Keratinocyte (primary cell): ENCODE measurements around the gene GPR137B. TPM values are rescaled to one million over a fixed set of nuclear protein-coding genes. Genes with fewer than 3 reads are reported as not detected.

Experiments
- DNase-seq: peaks from one replicate; pipeline ENCODE4 v3.0.0-alpha.2; 2011; ENCODE audit warnings: low read depth, missing footprints, low spot score
- FAIRE-seq: peaks from 2 replicates; lab custom pipeline; 2011; peaks lifted over from hg19 to GRCh38; lab: Jason Lieb, UNC
- H2AFZ ChIP-seq: 2 replicates; pipeline ENCODE4 v1.6.0; 2012; ENCODE audit warnings: low read length, control low read depth, inconsistent platforms; ENCODE audit not compliant: control insufficient read depth
- H3K27ac ChIP-seq: 2 replicates; pipeline ENCODE4 v1.5.1; 2011; ENCODE audit warnings: low read length; ENCODE audit not compliant: control insufficient read depth, insufficient read depth
- H3K27me3 ChIP-seq: 3 replicates; pipeline ENCODE4 v1.6.0; 2011; ENCODE audit warnings: low read length; ENCODE audit not compliant: control insufficient read depth, insufficient read depth; ENCODE audit errors: extremely low read depth
- H3K36me3 ChIP-seq, 2 experiments: 2 replicates in 1 of 2; 3 replicates in 1 of 2; pipeline ENCODE4 v1.5.1; 2011; ENCODE audit warnings: low read length in 2 of 2, mild to moderate bottlenecking in 1 of 2; ENCODE audit not compliant: control insufficient read depth in 2 of 2, insufficient read depth in 2 of 2; ENCODE audit errors: extremely low read depth in 1 of 2
- H3K4me1 ChIP-seq: 3 replicates; pipeline ENCODE4 v1.5.1; 2011; ENCODE audit warnings: low read length; ENCODE audit not compliant: control insufficient read depth, insufficient read depth; ENCODE audit errors: extremely low read depth
- H3K4me2 ChIP-seq: 3 replicates; pipeline ENCODE4 v1.6.0; 2011; ENCODE audit warnings: low read depth, low read length; ENCODE audit not compliant: control insufficient read depth, insufficient read depth; ENCODE audit errors: extremely low read depth
- H3K4me3 ChIP-seq, 3 experiments: fragments of 200-600 bp in 1 of 3; sonication (generic) in 1 of 3; 2 replicates in 2 of 3; 3 replicates in 1 of 3; pipeline ENCODE4 v1.5.1; 2011 to 2016; ENCODE audit warnings: low read length in 3 of 3, mild to moderate bottlenecking in 3 of 3, control low read depth in 2 of 3, inconsistent platforms in 1 of 3, low read depth in 1 of 3, mixed read lengths in 1 of 3, mixed run types in 1 of 3, moderate library complexity in 1 of 3; ENCODE audit not compliant: control insufficient read depth in 2 of 3, insufficient read depth in 2 of 3; ENCODE audit errors: extremely low read depth in 1 of 3
- H3K79me2 ChIP-seq: 2 replicates; pipeline ENCODE4 v1.6.0; 2012; ENCODE audit warnings: low read length; ENCODE audit not compliant: control insufficient read depth, insufficient read depth
- H3K9ac ChIP-seq: 3 replicates; pipeline ENCODE4 v1.6.0; 2011; ENCODE audit warnings: low read length; ENCODE audit not compliant: control insufficient read depth, insufficient read depth; ENCODE audit errors: extremely low read depth
- H3K9me1 ChIP-seq: 3 replicates; pipeline ENCODE4 v1.6.0; 2011; ENCODE audit warnings: low read length; ENCODE audit not compliant: control insufficient read depth, insufficient read depth; ENCODE audit errors: extremely low read depth
- H3K9me3 ChIP-seq: 2 replicates; pipeline ENCODE4 v1.5.1; 2012; ENCODE audit warnings: low read depth, low read length; ENCODE audit not compliant: control insufficient read depth
- H4K20me1 ChIP-seq: 3 replicates; pipeline ENCODE4 v1.6.0; 2011; ENCODE audit warnings: low read length; ENCODE audit not compliant: control insufficient read depth, insufficient read depth; ENCODE audit errors: extremely low read depth
- EZH2 ChIP-seq: IDR thresholded peaks from one replicate; pipeline ENCODE4 v1.6.1; 2012; ENCODE audit warnings: inconsistent platforms, mild to moderate bottlenecking, low read length, moderate library complexity
- dilution Hi-C: fragments of 300-500 bp; cut with MboI; formaldehyde crosslinking; loops from one replicate; pipeline ENCODE4 v1.7.0; 2020; ENCODE audit warnings: low sequenced_read_pairs; ENCODE audit not compliant: extremely low pct_ligation_motif_present
- polyA plus RNA-seq, 5 experiments: library from polyadenylated mRNA; depleted of rRNA in 3 of 5; stranded (reverse) in 3 of 5; stranded (forward) in 1 of 5; unstranded in 1 of 5; fragments of >200 nt; gene quantifications; 1 replicate in 1 of 5; 2 replicates in 3 of 5; 3 replicates in 1 of 5; pipeline versions ENCODE4 v1.2.1 to v1.2.3, GENCODE V29; 2011 to 2012; ENCODE audit warnings: missing spikeins in 2 of 5, low read depth in 1 of 5, low replicate concordance in 1 of 5
- TF ChIP-seq, protein P1 (sequence below), 3 experiments: IDR thresholded peaks in 1 of 3; conservative IDR thresholded peaks in 1 of 3; optimal IDR thresholded peaks in 1 of 3; 2 replicates in 2 of 3; 3 replicates in 1 of 3; pipeline versions ENCODE3 to v1.5.1; 2011; ENCODE audit warnings: low read length in 3 of 3, mild to moderate bottlenecking in 3 of 3, moderate library complexity in 2 of 3, control low read depth in 1 of 3, inconsistent platforms in 1 of 3; ENCODE audit not compliant: insufficient read depth in 2 of 3; ENCODE audit errors: extremely low read depth in 1 of 3

Gene GPR137B
- polyA plus RNA-seq, 1 donor (not counting 4 experiments of a cell fraction or from before 2014, with no cell fraction given): 7.1 TPM

- Histone ChIP-seq H3K9ac (no peak overlapping the region), H3K79me2 (no peaks in the 10 kb centered on the region), H3K4me3 (no peak overlapping the region), H3K4me1 (no peaks in the 10 kb centered on the region), H3K27ac (no peak overlapping the region), H3K9me3 (no peaks in the 10 kb centered on the region), H4K20me1 (no peaks in the 10 kb centered on the region), H3K9me1 (no peaks in the 10 kb centered on the region), H3K4me2 (no peak overlapping the region), H3K36me3 (peaks cover 0 to 3% of the 10 kb centered on the region in 2 experiments), H2AFZ (no peak overlapping the region), H3K27me3 (no peaks in the 10 kb centered on the region)
- dilution Hi-C loops: no loop called here
- DNase-seq (no peak), FAIRE-seq (no peak)
- no peak for TF ChIP-seq EZH2
- TF ChIP-seq, protein P1, sequence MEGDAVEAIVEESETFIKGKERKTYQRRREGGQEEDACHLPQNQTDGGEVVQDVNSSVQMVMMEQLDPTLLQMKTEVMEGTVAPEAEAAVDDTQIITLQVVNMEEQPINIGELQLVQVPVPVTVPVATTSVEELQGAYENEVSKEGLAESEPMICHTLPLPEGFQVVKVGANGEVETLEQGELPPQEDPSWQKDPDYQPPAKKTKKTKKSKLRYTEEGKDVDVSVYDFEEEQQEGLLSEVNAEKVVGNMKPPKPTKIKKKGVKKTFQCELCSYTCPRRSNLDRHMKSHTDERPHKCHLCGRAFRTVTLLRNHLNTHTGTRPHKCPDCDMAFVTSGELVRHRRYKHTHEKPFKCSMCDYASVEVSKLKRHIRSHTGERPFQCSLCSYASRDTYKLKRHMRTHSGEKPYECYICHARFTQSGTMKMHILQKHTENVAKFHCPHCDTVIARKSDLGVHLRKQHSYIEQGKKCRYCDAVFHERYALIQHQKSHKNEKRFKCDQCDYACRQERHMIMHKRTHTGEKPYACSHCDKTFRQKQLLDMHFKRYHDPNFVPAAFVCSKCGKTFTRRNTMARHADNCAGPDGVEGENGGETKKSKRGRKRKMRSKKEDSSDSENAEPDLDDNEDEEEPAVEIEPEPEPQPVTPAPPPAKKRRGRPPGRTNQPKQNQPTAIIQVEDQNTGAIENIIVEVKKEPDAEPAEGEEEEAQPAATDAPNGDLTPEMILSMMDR (optimal IDR thresholded peaks at IDR 0.05 in 1 of 3, IDR thresholded peaks at IDR 0.05 in 1 of 3, conservative IDR thresholded peaks at IDR 0.05 in 1 of 3; ENCODE audit: extremely low read depth in 1 of 3, insufficient read depth in 2 of 3, low read length in 3 of 3): no peak
Measured at GRCh38 chr1:236172041-236172579, 29.8 kb downstream of the GPR137B start.

DNA sequence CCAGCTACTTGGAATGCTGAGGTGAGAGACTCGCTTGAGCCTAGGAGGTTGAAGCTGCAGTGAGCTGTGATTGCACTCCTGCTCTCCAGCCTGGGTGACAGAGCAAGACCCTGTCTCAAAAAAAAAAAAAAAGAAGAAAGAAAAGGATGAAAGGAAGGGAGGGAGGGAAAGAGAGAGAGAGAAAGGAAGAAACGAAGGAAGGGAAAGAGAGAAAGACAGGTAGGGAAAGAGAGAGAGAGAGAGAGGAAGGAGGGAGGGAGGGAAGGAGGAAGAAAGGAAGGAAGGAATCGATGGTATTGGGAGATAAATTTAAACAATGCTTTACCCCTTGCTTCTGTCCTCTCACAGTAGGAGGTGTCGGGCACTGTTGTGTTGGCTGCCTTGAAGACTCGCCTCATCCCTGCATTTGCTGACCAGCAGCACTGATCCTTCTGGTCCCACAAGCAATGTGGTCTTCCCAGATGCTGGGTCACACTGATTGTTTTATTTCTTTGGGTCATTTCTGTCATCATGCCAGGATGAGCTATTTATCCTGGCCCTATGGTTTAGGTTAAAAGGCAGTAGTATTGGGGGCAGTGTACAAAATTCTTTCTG, 30.9 kb downstream of the GPR137B start:
- Histone ChIP-seq H3K4me1 (no peaks in the 10 kb centered on the region), H4K20me1 (no peaks in the 10 kb centered on the region), H3K9me3 (no peaks in the 10 kb centered on the region), H3K4me2 (no peak overlapping the region), H3K9ac (no peak overlapping the region), H2AFZ (no peak overlapping the region), H3K27ac (no peak overlapping the region), H3K4me3 (no peak overlapping the region), H3K79me2 (no peaks in the 10 kb centered on the region), H3K9me1 (no peaks in the 10 kb centered on the region), H3K27me3 (no peaks in the 10 kb centered on the region), H3K36me3 (peaks cover 0 to 3% of the 10 kb centered on the region in 2 experiments)
- no peak for TF ChIP-seq EZH2
- TF ChIP-seq, protein P1 (optimal IDR thresholded peaks at IDR 0.05 in 1 of 3, IDR thresholded peaks at IDR 0.05 in 1 of 3, conservative IDR thresholded peaks at IDR 0.05 in 1 of 3; ENCODE audit: extremely low read depth in 1 of 3, insufficient read depth in 2 of 3, low read length in 3 of 3): no peak
- DNase-seq (no peak), FAIRE-seq (no peak)
- dilution Hi-C loops: no loop called here
